ENCODE data around the gene WDPCP. TPM values are rescaled to one million over a fixed set of nuclear protein-coding genes. Genes with fewer than 3 reads are reported as not detected.
"Not testable (repeated sequence)": the region's sequence is repeated elsewhere in the genome, so short reads cannot be mapped to it uniquely, and the experiment has no call there.

Gene WDPCP
- total and polyA plus RNA-seq, 5 donors from 2014 or later, result 2.9 to 9.4 (median 3.9) TPM

- no peak overlapping the region for H3K27ac ChIP-seq (ENCODE audit: insufficient read depth, low read length, poor library complexity, severe bottlenecking)
- H3K4me3 ChIP-seq (ENCODE audit: low read depth, low read length), result no peak overlapping the region
- H3K27me3 Mint-ChIP-seq, result peaks cover 29% of the 10 kb centered on the region
- no peak overlapping the region for H3K4me3 Mint-ChIP-seq
- H3K36me3 ChIP-seq (ENCODE audit: control insufficient read depth, insufficient read depth, low read length), result no peaks in the 10 kb centered on the region
- H3K4me1 ChIP-seq (ENCODE audit: control insufficient read depth, insufficient read depth, low read length, poor library complexity, severe bottlenecking), result no peaks in the 10 kb centered on the region
- no peaks in the 10 kb centered on the region for H3K27me3 ChIP-seq (ENCODE audit: control insufficient read depth, insufficient read depth, low read length)
- DNase-seq (no peak), ATAC-seq (ENCODE audit: low read depth in 2 of 2) (no peak)
- no peaks in the 10 kb centered on the region for H3K4me1 Mint-ChIP-seq
- peaks cover 0 to 5% (median 0%) of the 10 kb centered on the region in 7 donors for H3K9me3 Mint-ChIP-seq
- no peaks in the 10 kb centered on the region for H3K9me3 ChIP-seq (ENCODE audit: control insufficient read depth in 2 of 2, low read length in 2 of 2)
- H3K27ac Mint-ChIP-seq, result no peak overlapping the region
- H3K36me3 Mint-ChIP-seq, result no peaks in the 10 kb centered on the region
Measured at GRCh38 chr2:63092857-63093256, 495.4 kb downstream of the WDPCP start.

- no peaks in the 10 kb centered on the region for H3K4me1 ChIP-seq (ENCODE audit: control insufficient read depth, insufficient read depth, low read length, poor library complexity, severe bottlenecking)
- Mint-ChIP-seq H3K4me3 (peak overlapping the region in 1 of 4 donors; percentile 27), H3K36me3 (no peaks in the 10 kb centered on the region), H3K9me3 (peaks cover 0 to 3% (median 0%) of the 10 kb centered on the region in 7 donors), H3K27me3 (peaks cover 29% of the 10 kb centered on the region), H3K4me1 (no peaks in the 10 kb centered on the region), H3K27ac (no peak overlapping the region)
- no peak for DNase-seq
- H3K36me3 ChIP-seq (ENCODE audit: control insufficient read depth, insufficient read depth, low read length), result no peaks in the 10 kb centered on the region
- no peak overlapping the region for H3K4me3 ChIP-seq (ENCODE audit: low read depth, low read length)
- no peaks in the 10 kb centered on the region for H3K27me3 ChIP-seq (ENCODE audit: control insufficient read depth, insufficient read depth, low read length)
- ATAC-seq (ENCODE audit: low read depth in 2 of 2), result no peak
- H3K9me3 ChIP-seq (ENCODE audit: control insufficient read depth in 2 of 2, low read length in 2 of 2), result no peaks in the 10 kb centered on the region
- no peak overlapping the region for H3K27ac ChIP-seq (ENCODE audit: insufficient read depth, low read length, poor library complexity, severe bottlenecking)
Measured at GRCh38 chr2:63092401-63092800, 495.9 kb downstream of the WDPCP start.

- Mint-ChIP-seq H3K36me3 (no peaks in the 10 kb centered on the region), H3K27ac (peak overlapping the region in 1 of 3 donors; percentile 21), H3K4me3 (no peak overlapping the region), H3K27me3 (peaks cover 8% of the 10 kb centered on the region), H3K9me3 (peaks cover 0 to 6% (median 2%) of the 10 kb centered on the region in 7 donors), H3K4me1 (no peaks in the 10 kb centered on the region)
- Histone ChIP-seq H3K4me3 (ENCODE audit: low read depth, low read length) (no peak overlapping the region), H3K27ac (ENCODE audit: insufficient read depth, low read length, poor library complexity, severe bottlenecking) (no peak overlapping the region), H3K36me3 (ENCODE audit: control insufficient read depth, insufficient read depth, low read length) (no peaks in the 10 kb centered on the region), H3K9me3 (ENCODE audit: control insufficient read depth in 2 of 2, low read length in 2 of 2) (no peaks in the 10 kb centered on the region), H3K4me1 (ENCODE audit: control insufficient read depth, insufficient read depth, low read length, poor library complexity, severe bottlenecking) (no peaks in the 10 kb centered on the region), H3K27me3 (ENCODE audit: control insufficient read depth, insufficient read depth, low read length) (no peaks in the 10 kb centered on the region)
- ATAC-seq (ENCODE audit: low read depth in 2 of 2) (no peak), DNase-seq (no peak)
Measured at GRCh38 chr2:63086687-63087086, 501.6 kb downstream of the WDPCP start.

- Histone ChIP-seq H3K4me3 (ENCODE audit: low read depth, low read length) (no peak overlapping the region), H3K9me3 (ENCODE audit: control insufficient read depth in 2 of 2, low read length in 2 of 2) (no peaks in the 10 kb centered on the region), H3K36me3 (ENCODE audit: control insufficient read depth, insufficient read depth, low read length) (no peaks in the 10 kb centered on the region), H3K27me3 (ENCODE audit: control insufficient read depth, insufficient read depth, low read length) (peaks cover 12% of the 10 kb centered on the region), H3K4me1 (ENCODE audit: control insufficient read depth, insufficient read depth, low read length, poor library complexity, severe bottlenecking) (no peaks in the 10 kb centered on the region), H3K27ac (ENCODE audit: insufficient read depth, low read length, poor library complexity, severe bottlenecking) (no peak overlapping the region)
- no peak for DNase-seq
- Mint-ChIP-seq H3K27ac (no peak overlapping the region), H3K36me3 (no peaks in the 10 kb centered on the region), H3K4me1 (no peaks in the 10 kb centered on the region), H3K4me3 (no peak overlapping the region), H3K27me3 (peaks cover 9% of the 10 kb centered on the region), H3K9me3 (peaks cover 0 to 6% (median 2%) of the 10 kb centered on the region in 7 donors)
- no peak for ATAC-seq (ENCODE audit: low read depth in 2 of 2)
Measured at GRCh38 chr2:63081404-63081803, 506.9 kb downstream of the WDPCP start.

- Mint-ChIP-seq H3K27ac (no peak overlapping the region), H3K4me3 (no peak overlapping the region), H3K27me3 (peaks cover 13% of the 10 kb centered on the region), H3K4me1 (no peaks in the 10 kb centered on the region), H3K9me3 (peaks cover 0 to 5% (median 0%) of the 10 kb centered on the region in 7 donors), H3K36me3 (no peaks in the 10 kb centered on the region)
- Histone ChIP-seq H3K4me1 (ENCODE audit: control insufficient read depth, insufficient read depth, low read length, poor library complexity, severe bottlenecking) (no peaks in the 10 kb centered on the region), H3K9me3 (ENCODE audit: control insufficient read depth in 2 of 2, low read length in 2 of 2) (no peaks in the 10 kb centered on the region), H3K4me3 (ENCODE audit: low read depth, low read length) (no peak overlapping the region), H3K27ac (ENCODE audit: insufficient read depth, low read length, poor library complexity, severe bottlenecking) (no peak overlapping the region), H3K36me3 (ENCODE audit: control insufficient read depth, insufficient read depth, low read length) (no peaks in the 10 kb centered on the region), H3K27me3 (ENCODE audit: control insufficient read depth, insufficient read depth, low read length) (peaks cover 12% of the 10 kb centered on the region)
- no peak for ATAC-seq (ENCODE audit: low read depth in 2 of 2)
- peak in 1 of 3 donors; percentile 10 for DNase-seq
Measured at GRCh38 chr2:63078852-63079606, 509.2 kb downstream of the WDPCP start.

GRCh38 chr2:63074399-63074798 lies 513.9 kb downstream of the WDPCP start:
- not testable (repeated sequence) for H3K27ac Mint-ChIP-seq; H3K4me3 ChIP-seq (ENCODE audit: low read depth, low read length); DNase-seq; ATAC-seq (ENCODE audit: low read depth in 2 of 2); H3K9me3 Mint-ChIP-seq; H3K36me3 Mint-ChIP-seq; H3K27me3 ChIP-seq (ENCODE audit: control insufficient read depth, insufficient read depth, low read length); H3K9me3 ChIP-seq (ENCODE audit: control insufficient read depth in 2 of 2, low read length in 2 of 2); H3K4me3 Mint-ChIP-seq; H3K4me1 ChIP-seq (ENCODE audit: control insufficient read depth, insufficient read depth, low read length, poor library complexity, severe bottlenecking); H3K27ac ChIP-seq (ENCODE audit: insufficient read depth, low read length, poor library complexity, severe bottlenecking); H3K36me3 ChIP-seq (ENCODE audit: control insufficient read depth, insufficient read depth, low read length); H3K4me1 Mint-ChIP-seq
- peaks cover 21% of the 10 kb centered on the region for H3K27me3 Mint-ChIP-seq

GRCh38 chr2:63073994-63074393 lies 514.3 kb downstream of the WDPCP start:
- Mint-ChIP-seq H3K9me3 (peaks cover 0 to 3% (median 0%) of the 10 kb centered on the region in 7 donors), H3K4me1 (no peaks in the 10 kb centered on the region), H3K27ac (no peak overlapping the region), H3K27me3 (peaks cover 25% of the 10 kb centered on the region), H3K4me3 (no peak overlapping the region), H3K36me3 (no peaks in the 10 kb centered on the region)
- ATAC-seq (ENCODE audit: low read depth in 2 of 2) (no peak), DNase-seq (no peak)
- H3K4me3 ChIP-seq (ENCODE audit: low read depth, low read length), result no peak overlapping the region
- H3K36me3 ChIP-seq (ENCODE audit: control insufficient read depth, insufficient read depth, low read length), result no peaks in the 10 kb centered on the region
- no peaks in the 10 kb centered on the region for H3K9me3 ChIP-seq (ENCODE audit: control insufficient read depth in 2 of 2, low read length in 2 of 2)
- no peaks in the 10 kb centered on the region for H3K4me1 ChIP-seq (ENCODE audit: control insufficient read depth, insufficient read depth, low read length, poor library complexity, severe bottlenecking)
- no peak overlapping the region for H3K27ac ChIP-seq (ENCODE audit: insufficient read depth, low read length, poor library complexity, severe bottlenecking)
- peaks cover 12% of the 10 kb centered on the region for H3K27me3 ChIP-seq (ENCODE audit: control insufficient read depth, insufficient read depth, low read length)

- no peak overlapping the region for H3K27ac Mint-ChIP-seq
- H3K27me3 Mint-ChIP-seq, result peaks cover 32% of the 10 kb centered on the region
- Histone ChIP-seq H3K27ac (ENCODE audit: insufficient read depth, low read length, poor library complexity, severe bottlenecking) (no peak overlapping the region), H3K27me3 (ENCODE audit: control insufficient read depth, insufficient read depth, low read length) (peaks cover 16% of the 10 kb centered on the region), H3K4me1 (ENCODE audit: control insufficient read depth, insufficient read depth, low read length, poor library complexity, severe bottlenecking) (no peaks in the 10 kb centered on the region), H3K9me3 (ENCODE audit: control insufficient read depth in 2 of 2, low read length in 2 of 2) (no peaks in the 10 kb centered on the region), H3K36me3 (ENCODE audit: control insufficient read depth, insufficient read depth, low read length) (no peaks in the 10 kb centered on the region), H3K4me3 (ENCODE audit: low read depth, low read length) (no peak overlapping the region)
- DNase-seq, result no peak
- H3K9me3 Mint-ChIP-seq, result peaks cover 0 to 3% (median 0%) of the 10 kb centered on the region in 7 donors
- H3K4me3 Mint-ChIP-seq, result no peak overlapping the region
- no peaks in the 10 kb centered on the region for H3K4me1 Mint-ChIP-seq
- H3K36me3 Mint-ChIP-seq, result no peaks in the 10 kb centered on the region
- ATAC-seq (ENCODE audit: low read depth in 2 of 2), result no peak
Measured at GRCh38 chr2:63071664-63072063, 516.6 kb downstream of the WDPCP start.

All from CD4-positive, CD25-positive, alpha-beta regulatory T cell (primary cell).